Right renal cortex interstitium (tissue), 3 donors: ENCODE results near the gene MACROH2A1. TPM values are rescaled to one million over a fixed set of nuclear protein-coding genes. Genes with fewer than 3 reads are reported as not detected.
A peak's percentile ranks its signal among the peaks of the same experiment; 100 is the strongest.

ENCODE experiments used
- DNase-seq, 3 donors: peaks; one replicate each; pipeline ENCODE4 v3.0.0-alpha.2; 2013; ENCODE audit warnings: low read depth in 3 of 3, low spot score in 2 of 3
- polyA plus RNA-seq, 3 donors: library from polyadenylated mRNA; unstranded; fragments of 120-200 nt; gene quantifications; one replicate each; pipeline ENCODE4 v1.2.1, GENCODE V29; 2013; ENCODE audit not compliant: insufficient read length in 3 of 3

MACROH2A1 gene
- polyA plus RNA-seq, 3 donors = 199 to 205 (median 202) TPM

DNA sequence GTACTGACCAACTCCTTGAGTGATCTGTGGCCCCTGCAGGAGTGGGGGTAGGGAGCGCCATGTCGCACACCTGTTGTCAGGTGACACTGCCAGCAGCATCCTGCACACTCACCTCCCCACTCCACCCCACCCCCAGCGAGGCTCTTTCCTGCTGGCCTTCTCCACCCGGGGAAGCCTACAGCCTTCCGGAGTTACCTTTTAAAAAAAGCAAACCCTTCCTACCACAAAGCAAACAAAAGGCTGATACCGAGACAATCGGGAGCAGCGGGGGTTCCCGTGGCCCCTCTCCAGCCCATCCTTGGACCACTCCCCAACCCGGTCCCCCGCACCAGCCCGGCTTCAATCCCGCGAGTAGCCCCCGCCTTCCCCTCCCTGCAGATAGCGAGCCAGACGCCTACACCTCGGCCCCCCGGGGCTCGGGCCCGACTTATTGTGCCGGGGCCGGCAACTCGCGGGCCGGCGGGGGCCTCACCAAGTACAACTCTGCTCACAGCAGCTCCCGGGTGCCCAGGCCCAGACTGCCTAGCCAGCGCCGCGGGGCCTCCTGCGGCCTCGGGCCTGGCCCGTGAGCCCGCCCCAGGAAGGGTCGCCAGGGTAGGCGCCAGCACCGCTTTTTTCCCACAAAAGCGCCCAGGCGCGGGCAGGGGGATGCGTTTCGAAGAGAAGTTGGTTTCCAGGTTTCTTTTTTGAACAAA is 724 bp downstream of the MACROH2A1 start:
- DNase-seq = peak in 1 of 3 donors; percentile 19

DNA sequence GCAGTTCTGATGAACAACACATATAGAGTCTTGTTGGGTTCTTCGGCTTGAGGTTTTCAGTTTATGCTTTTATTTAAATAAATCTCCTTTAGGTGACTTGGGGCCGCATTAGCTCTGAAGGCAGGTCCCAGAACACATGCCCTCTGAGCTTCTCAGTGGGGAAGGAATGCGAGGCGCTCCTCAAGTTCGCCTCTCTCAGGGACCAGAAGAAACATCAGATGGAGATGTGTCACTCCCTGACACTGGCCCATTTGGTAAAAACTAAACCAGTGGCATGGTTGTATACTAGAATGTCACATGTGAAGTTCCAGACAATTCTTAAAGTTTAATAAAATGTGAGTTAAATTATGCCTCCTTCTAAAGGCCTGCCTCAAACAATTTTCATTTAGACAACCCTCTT is 1.9 kb downstream of the MACROH2A1 start:
- DNase-seq = no peak

DNA sequence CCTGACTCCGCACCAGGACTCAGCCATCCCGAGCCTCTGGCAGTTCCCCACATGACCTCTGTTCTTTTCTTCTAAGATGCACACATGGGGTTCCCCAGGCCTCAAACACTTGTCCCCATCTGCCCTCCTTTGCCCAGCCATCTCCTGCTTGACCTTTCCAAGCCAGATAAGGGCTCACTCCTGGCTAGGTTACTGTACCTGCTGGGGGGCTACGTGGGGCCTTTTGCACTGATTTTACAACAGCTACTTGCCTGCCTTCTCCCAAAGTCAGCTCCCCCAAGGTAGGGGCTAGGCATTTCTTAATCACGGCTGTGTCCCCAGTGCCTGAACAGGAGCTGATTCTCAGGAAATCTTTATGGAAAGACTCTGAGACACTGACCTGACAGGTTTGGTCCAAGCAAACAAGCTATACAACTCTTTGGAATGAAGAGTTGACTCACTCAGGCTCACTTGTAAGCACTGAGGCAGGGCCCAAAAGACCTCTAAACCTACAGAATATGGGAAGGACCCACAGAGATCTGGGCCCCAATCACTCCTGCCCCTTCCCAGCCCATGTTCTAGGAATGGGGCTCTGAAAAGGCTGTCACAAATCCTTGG is 2.5 kb downstream of the MACROH2A1 start:
- DNase-seq = no peak

DNA sequence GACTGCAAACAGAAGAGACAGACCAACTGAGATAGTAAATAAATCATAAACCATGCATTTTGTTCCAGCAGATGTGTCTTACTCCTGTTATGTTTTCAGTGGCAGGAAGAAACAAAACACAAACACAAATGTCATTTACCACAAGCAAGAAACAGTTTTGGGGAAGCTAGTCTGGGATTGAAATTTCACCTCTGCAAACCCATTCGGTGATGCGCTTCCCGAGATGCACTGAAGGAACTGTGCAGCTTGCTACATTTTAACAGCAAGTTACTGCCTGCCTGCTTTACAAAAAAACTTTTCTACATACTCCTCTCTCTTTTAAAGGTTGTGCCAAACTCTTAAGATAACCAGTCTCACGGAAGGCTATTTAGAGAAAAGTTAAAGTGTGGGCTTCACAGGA is 3.2 kb downstream of the MACROH2A1 start:
- no peak for DNase-seq

DNA sequence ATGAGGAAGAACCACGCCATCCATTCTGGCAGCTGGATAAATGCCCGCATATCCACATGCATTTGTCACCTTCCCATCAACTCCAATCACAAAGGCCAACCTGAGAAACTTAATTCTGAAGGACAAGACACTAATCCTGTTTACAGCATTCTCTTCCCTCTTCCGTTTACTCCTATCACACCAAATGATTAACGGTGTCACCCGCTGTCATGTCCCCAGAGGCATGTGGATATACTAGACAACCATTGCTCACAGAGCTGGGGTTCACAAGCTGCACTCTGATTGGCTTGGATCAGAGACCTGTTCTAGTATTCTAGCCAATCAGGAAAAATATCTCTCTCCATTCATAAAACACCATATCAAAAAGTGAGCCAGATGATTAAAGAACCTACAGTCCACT is 3.6 kb downstream of the MACROH2A1 start:
- no peak for DNase-seq

DNA sequence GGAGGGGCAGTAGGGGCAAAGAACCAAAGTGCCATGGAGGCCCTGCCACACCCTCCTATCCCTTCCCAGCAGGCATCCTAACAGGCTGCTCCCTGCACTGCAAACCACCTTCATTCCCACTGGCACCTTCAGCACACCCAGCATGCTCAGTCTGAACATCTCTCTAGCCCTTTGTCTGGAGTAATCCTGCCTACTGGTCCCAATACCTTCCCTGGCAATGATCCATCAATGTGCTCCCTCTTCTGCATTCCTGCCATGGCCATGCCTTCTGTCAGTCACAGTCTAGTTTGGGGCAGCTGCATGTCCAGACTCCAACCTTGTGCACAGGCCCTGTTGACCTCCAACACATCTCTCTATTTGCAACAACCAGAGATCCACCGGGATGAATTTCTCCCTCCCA is 4.9 kb downstream of the MACROH2A1 start:
- no peak for DNase-seq

DNA sequence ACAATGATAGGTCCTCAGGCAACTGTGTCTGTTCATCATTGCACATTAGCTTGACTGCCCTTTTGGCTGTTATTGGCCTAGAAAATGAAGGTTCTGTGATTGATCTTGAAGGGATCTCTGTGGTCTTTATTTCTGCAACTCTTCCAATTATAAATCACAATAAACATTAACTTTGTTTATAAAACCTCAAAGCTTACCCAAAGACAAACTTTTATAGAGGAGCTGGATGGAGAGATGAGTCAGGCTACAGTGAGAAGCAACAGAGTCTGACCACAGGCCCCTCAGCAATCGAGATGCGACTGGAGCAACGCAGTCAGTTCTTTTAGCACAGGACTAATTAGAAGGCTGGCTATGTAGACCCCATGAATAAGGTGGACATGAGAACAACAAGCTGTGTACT is 5.3 kb downstream of the MACROH2A1 start:
- no peak for DNase-seq

DNA sequence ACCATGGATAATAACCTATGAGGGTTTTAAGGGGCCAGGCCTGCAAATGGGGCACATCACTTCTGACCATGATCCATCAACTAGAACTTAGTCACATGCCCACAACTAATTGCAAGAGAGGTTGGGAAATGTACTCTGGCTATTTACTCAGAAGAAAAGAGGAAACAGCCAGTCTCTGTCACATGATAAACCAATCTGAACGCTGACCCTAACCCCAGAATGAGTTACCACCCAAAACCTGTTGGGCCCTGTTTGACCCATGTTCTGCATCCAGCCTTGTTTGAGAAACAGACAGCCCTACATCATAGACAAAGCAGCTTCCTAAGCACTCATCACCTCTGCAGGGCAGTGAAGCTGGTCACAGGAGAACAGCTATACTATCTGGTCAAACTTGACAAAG is 5.8 kb downstream of the MACROH2A1 start:
- DNase-seq = no peak

DNA sequence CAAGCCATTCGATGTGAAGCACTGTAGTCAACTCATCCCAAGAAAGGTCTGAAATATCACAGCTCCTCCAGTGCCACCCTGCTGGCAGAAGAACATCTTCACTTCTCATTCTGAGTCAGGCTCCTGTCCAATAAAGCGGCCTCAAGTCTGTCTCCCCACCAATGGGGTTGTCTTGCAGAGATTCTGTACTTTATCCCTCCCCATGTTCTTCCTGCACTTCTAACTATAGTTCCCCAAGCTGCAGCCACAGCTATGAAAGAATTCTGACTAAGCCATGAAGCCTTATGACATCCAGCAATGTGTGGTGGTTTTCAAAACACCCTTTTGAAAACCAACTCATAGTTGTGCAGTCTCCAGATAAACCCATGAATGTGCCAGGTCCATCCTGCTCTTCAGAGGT is 6.8 kb downstream of the MACROH2A1 start:
- no peak for DNase-seq

DNA sequence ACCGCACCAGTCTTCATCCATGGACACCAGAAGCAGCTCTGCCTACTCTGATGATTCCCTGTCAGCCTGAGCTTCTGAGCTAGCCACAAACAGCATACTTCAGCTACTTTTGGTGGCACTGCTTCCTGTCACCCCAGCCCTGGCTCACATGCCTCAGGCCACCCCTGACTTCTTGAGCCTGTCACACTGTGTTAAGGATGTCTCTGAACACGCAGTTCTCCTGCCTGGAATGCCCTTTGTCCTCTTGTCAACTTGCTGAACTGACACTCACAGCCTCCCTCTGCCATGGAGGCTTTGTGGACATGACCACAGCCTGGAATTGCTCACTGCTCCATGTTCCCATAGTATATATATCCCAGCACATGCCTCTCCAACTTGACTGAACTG is 7.2 kb downstream of the MACROH2A1 start:
- no peak for DNase-seq

DNA sequence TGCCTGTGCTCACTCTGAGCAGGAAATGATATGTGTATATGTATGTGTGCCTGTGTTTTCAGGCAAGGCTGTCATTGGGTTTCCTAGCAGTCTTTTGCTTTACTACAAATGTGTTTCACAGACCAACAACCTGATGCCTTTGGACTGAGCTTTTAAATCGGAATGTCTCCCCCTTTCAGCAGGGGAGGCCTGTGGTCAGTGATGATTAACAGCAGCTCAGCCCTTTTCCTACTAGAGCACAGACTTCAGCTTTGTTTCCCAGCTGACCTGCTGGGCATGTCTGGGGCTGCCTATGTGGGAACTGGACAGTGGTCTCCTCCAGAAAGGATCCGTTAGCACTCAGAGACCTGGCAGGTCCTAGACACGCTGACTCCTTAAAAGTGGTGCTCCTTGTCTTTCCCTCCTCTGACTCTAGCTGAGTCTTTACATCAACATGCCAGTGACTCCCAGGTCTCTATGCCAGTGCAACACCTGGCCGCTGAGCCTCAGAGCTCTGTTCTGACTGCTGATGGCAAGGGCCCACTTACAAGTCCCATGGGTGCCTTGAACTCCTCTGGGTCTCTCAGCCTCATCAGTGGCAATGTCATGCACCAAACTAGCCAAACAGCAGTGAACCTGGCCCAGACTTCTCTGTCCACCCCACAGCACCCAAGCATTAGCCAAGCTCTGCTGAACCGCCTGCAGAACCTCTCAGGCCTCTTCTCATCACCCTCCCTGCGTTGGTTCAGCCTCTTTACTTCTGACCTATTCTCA is 7.7 kb downstream of the MACROH2A1 start:
- DNase-seq = no peak

DNA sequence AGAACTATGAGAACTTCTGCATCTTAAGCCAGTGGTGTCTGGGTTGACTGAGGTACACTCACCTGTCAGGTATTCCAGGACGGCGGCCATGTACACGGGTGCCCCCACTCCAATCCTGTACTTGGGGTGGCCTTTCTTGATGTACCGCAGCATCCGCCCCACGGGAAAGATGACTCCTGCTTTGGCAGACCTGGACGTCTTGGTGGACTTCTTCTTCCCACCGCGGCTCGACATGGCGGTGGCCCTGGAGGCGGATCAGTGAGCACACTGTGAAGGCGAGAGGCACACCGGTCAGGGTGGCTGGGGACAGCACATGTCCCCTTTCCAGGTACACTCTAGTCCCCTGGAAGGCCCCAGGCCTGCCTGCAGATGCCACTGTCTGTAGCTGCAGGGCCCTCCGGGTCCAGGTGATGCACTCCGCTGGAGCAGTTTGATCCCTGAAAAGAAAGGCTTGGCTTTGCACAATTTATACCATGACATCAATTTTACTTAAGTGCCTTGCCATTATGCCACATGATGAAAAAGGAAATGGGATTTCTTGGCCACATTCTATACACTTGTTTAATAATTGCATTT is 10.1 kb downstream of the MACROH2A1 start:
- DNase-seq = no peak

DNA sequence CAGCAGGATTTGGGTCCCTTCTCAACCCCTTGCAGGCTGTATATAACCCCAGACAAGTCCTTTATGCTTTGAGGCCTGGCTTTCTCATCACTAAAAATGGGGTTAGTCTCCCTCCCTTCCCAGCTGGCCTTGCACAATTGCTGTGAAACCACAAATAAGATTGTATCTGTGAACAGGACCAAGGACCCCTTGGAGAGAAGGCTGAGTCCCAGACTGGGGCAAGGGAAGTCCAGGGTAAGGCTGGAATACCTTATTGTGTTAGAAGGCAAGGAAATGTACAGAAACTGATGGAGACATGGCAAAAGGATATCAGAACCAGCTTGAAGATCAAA is 11.4 kb downstream of the MACROH2A1 start:
- DNase-seq = no peak

DNA sequence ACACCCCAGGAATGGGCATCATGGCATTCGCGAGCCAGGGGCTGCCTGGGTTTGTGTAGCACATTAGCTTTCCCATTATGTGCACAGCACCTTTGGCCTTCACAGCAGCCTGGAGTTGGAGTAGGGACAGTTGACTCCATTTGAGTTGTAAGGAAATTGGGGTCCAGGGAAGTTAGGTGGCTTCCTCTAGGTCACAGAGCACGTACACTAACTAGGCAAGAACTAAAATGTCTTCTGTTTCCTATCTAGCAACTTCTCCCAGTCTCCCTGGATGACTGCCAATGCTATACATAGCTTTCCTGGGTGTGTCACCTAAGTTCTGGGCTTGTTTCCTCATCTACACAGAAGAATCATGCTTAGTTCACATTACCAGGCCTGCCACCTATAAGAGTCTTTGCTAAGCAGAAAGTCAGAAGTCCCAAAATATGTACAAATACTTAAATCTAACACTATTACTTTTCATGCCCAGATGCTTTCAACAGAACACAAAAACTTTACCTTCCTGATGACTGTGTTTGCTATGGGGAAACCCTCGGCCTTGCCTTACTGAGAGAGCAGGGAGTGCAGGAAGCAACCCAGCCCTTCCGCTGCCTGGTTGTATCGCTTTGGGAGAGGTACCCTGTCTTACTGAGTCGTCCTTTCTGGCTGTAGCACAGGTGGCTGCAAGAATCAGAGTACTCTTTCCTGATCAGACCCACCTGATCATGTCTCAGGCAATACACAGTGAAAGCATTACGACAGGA is 12.0 kb downstream of the MACROH2A1 start:
- DNase-seq = no peak

DNA sequence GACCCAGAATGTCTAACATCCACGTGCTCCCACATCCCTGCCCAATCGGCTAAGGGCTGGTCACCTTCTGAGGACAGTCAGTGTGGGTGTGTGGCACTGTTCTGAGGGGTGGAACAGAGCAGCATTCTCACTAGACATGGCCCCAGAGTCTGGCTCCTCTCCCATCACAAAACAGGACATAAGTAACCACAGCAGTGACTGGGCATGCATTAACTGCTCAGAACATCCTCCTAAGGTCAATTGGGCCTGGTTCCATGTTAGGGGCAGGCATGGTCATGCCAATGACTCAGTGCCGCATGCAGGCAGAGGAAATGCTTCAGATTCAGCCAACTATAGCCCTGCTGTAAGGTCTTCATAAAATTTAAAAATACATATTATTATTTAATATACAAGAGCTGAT is 12.9 kb downstream of the MACROH2A1 start:
- DNase-seq = no peak

DNA sequence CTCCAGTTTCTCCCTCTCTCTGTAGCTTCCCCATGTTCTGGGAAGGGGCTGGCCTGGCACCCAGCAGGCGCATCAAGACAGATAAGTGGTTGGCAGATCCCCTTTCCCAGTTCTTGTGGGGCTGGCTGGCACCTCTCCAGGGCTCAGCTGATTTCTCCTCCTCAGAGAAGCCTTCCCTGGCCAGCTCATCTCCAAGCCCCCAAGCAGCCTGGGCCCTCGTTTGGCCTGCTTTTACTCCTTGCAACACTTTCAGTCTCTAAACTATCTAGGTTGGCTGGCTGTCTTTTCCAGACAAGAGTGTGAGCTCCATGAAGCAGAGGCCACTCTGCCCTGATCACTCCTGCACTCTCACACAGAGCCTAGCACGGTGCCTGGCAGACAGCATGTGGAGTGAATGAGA is 13.5 kb downstream of the MACROH2A1 start:
- DNase-seq = no peak

DNA sequence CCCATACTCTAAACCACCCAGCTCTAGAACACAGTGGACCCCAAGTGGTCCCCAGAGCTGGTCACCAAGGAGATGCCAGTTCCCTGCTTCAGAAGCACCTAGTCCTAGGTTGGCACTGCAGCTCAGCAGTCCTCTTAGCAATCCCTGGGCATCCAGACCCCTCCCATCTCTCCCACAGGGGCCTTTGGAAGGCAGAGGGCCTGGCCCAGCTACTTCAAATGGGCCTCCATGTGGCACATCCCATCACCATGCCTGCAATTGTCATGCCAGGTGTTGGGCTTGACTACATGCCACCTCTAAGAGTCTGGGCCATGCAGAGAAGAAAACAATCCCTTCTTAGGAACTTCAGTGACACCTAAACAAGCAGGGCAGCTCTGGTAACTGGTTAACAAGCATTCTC is 14.1 kb downstream of the MACROH2A1 start:
- no peak for DNase-seq

DNA sequence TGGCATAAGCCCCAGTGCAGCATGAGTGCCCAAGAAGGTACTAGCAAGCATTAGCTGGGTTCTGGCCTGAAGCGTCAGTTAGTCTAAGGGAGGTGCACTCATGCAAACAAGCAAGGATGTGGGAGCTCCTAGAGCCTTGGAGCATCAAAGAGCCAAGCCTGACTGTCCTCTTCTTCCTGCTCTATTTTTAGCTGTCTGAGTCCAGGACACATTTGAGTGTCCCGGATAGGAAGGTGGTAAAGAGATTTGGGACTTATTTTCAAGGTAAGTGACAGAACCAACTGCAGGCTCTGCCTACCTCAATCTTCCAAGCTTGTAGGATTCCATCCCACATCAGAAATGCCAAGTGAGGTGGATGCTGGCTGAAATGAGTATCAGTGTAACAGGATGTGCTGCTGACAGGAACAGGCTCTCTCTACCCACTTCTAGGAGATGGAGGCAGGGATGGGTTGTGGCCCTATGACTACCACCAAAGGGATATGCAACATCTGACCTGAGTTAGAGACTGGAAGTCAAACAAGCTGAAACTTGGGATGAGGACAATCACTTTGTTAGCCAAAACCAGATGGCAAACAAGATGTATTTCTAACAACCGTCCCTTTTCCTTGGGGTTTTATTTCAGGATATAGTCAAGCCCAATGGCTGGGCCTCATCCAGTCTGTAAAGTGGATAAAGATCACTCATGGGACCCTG is 15.1 kb downstream of the MACROH2A1 start:
- DNase-seq = no peak

DNA sequence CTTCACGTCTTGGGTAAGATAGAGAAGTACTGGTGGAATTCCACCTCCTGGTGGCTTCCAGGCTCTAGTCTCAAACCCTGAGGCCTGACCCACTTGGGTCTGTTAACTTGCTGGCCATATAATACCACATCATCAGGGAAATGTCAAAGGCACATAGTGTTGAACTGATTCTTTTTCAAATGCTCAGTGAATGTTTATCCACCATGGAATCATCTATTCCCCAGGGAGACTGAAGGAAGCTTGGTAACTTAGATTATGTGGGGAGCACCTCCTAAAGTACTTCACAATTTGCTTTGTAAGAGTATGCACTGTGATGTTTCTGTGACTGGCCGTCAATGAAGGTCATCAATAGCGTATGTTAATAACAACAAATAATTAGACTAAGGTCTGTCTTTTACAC is 16.1 kb downstream of the MACROH2A1 start:
- no peak for DNase-seq

DNA sequence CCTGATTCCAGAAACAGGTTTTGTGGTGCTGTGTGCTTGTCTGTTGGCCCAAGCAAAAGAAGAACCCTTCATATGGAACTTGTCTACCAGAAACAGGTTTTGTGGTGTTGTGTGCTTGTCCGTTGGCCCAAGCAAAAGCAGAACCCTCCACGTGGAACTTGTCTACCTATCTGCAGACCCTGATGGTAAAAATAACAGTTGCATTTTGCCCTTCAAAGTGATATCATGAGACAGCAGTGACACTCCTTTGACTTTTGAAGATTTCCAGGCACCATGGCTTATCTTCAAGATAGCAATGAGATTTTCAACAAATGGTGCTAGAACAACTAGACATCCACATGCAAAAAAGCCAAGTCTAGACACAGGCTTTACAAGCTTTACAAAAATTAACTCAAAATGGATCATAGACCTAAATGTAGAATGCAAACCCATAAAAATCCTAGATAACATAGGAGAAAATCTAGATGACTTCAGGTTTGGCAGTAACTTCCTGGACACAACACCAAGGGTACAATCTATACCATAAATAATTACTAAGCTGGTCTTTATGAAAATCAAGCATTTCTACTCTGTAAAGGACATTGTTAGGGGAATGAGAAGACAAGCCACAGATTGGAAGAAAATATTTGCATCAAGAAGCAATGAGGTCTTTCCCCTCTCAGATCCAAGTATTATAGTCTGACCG is 16.8 kb downstream of the MACROH2A1 start:
- DNase-seq = no peak
